K562 (cell line): Measurements from ENCODE around the gene CTIF. TPM values are rescaled to one million over a fixed set of nuclear protein-coding genes. Genes with fewer than 3 reads are reported as not detected.

Experiments used
- EGR1 ChIP-seq: fragments of 450-650 bp; conservative IDR thresholded peaks from 2 replicates; pipeline ENCODE4 v1.6.1; 2017; ENCODE audit warnings: mild to moderate bottlenecking
- FOXK2 ChIP-seq, 2 experiments: fragments of 450-650 bp; IDR thresholded peaks in 1 of 2; conservative IDR thresholded peaks in 1 of 2; 2 replicates each; pipeline ENCODE4 v1.6.1; 2016; ENCODE audit warnings: low read depth in 2 of 2, mild to moderate bottlenecking in 1 of 2
- FOXP4 ChIP-seq: sonication (generic); formaldehyde crosslinking; IDR thresholded peaks from 2 replicates; pipeline ENCODE4 v1.8.0; 2022; ENCODE audit warnings: mild to moderate bottlenecking, missing genetic modification reagents, borderline replicate concordance
- GATA2 ChIP-seq: sonication (generic); formaldehyde crosslinking; IDR thresholded peaks from 2 replicates; pipeline ENCODE4 v1.4.0; 2020; ENCODE audit warnings: mild to moderate bottlenecking, missing genetic modification reagents
- KAT8 ChIP-seq: fragments of 450-650 bp; IDR thresholded peaks from 2 replicates; pipeline ENCODE4 v1.6.1; 2016; ENCODE audit warnings: low read depth, mild to moderate bottlenecking
- L3MBTL2 ChIP-seq: fragments of 450-650 bp; IDR thresholded peaks from 2 replicates; pipeline ENCODE4 v1.6.1; 2016; ENCODE audit warnings: mild to moderate bottlenecking, moderate library complexity
- RBM17 ChIP-seq: fragments of 200-400 bp; formaldehyde crosslinking; IDR thresholded peaks from 2 replicates; pipeline ENCODE4 v1.6.1; 2017; ENCODE audit warnings: low read depth, mild to moderate bottlenecking, low read length, borderline replicate concordance
- SAFB ChIP-seq: fragments of 200-400 bp; formaldehyde crosslinking; IDR thresholded peaks from 2 replicates; pipeline ENCODE4 v1.6.1; 2017; ENCODE audit warnings: low read depth, low read length, borderline replicate concordance
- SREBF2 ChIP-seq: sonication (generic); formaldehyde crosslinking; IDR thresholded peaks from 2 replicates; pipeline ENCODE4 v1.4.0; 2020; ENCODE audit warnings: mild to moderate bottlenecking, missing genetic modification reagents
- TBP ChIP-seq: optimal IDR thresholded peaks from 2 replicates; pipeline ENCODE3; 2011; ENCODE audit warnings: low read depth, low read length, improper control_type of control experiment
- TCF3 ChIP-seq: sonication (generic); formaldehyde crosslinking; IDR thresholded peaks from 2 replicates; pipeline ENCODE4 v1.4.0; 2020; ENCODE audit warnings: mild to moderate bottlenecking, missing genetic modification reagents
- WHSC1 ChIP-seq: IDR thresholded peaks from one replicate; pipeline ENCODE4 v1.6.1; 2012; ENCODE audit warnings: low read length, control low read depth, inconsistent platforms
- YY1 ChIP-seq, 3 experiments: IDR thresholded peaks; 2 replicates each; pipeline ENCODE4 v1.6.1; 2011; ENCODE audit warnings: low read length in 2 of 3, mild to moderate bottlenecking in 2 of 3, moderate library complexity in 2 of 3, borderline replicate concordance in 1 of 3, control low read depth in 1 of 3, low read depth in 1 of 3; ENCODE audit not compliant: insufficient read depth in 3 of 3, insufficient replicate concordance in 2 of 3, control insufficient read depth in 1 of 3, insufficient read length in 1 of 3; ENCODE audit errors: extremely low read depth in 1 of 3
- ZBTB9 ChIP-seq: fragments of 450-650 bp; formaldehyde crosslinking; IDR thresholded peaks from 2 replicates; pipeline ENCODE4 v1.4.0; 2020; ENCODE audit warnings: mild to moderate bottlenecking, moderate library complexity
- ZNF277 ChIP-seq: fragments of 250-450 bp; sonication (Bioruptor Pico); IDR thresholded peaks from 2 replicates; pipeline ENCODE4 v1.8.0; 2022; ENCODE audit warnings: inconsistent platforms, mild to moderate bottlenecking, moderate library complexity, borderline replicate concordance
- ZNF609 ChIP-seq: sonication (generic); formaldehyde crosslinking; IDR thresholded peaks from 2 replicates; pipeline ENCODE4 v1.8.1; 2023; ENCODE audit warnings: missing genetic modification reagents, mild to moderate bottlenecking, borderline replicate concordance
- ZNF655 ChIP-seq: fragments of 250-450 bp; sonication (Bioruptor Pico); IDR thresholded peaks from 2 replicates; pipeline ENCODE4 v1.5.0; 2021
- polyA plus RNA-seq, 8 experiments: library from polyadenylated mRNA; depleted of rRNA in 4 of 8; stranded (reverse) in 5 of 8; unstranded in 3 of 8; fragments of >200 nt; fragmentation: Nextera tagmentation in 2 of 8; fragmentation: Illumina TruSeq in 1 of 8; extraction: Ambion mirVana in 2 of 8; extraction: Trizol in 1 of 8; gene quantifications; 2 replicates each; pipeline versions ENCODE4 v1.2.1 to v1.2.3, GENCODE V29; 2011 to 2014; ENCODE audit warnings: inconsistent platforms in 1 of 8, missing spikeins in 1 of 8
- total RNA-seq, 7 experiments: library from RNA; depleted of rRNA in 6 of 7; stranded (reverse); fragments of >200 nt in 6 of 7; fragmentation: Illumina TruSeq in 2 of 7; extraction: Trizol in 2 of 7; gene quantifications; 2 replicates each; pipeline versions ENCODE4 v1.2.1 to v1.2.3, GENCODE V29; 2011 to 2021; ENCODE audit warnings: low replicate concordance in 1 of 7

The CTIF gene
- total and polyA plus RNA-seq, 9 of the 15 experiments (the other 6 are each of a cell fraction or from before 2014, with no cell fraction given), result 0.17 to 11.5 (median 2.2) TPM

GRCh38 chr18:48797841-48798255 is 259.0 kb downstream of the CTIF start (continued):
- TF ChIP-seq FOXP4 (no peak), L3MBTL2 (peak; percentile 17; the same call in 1 of the 2 replicates), SAFB (no peak), TBP (no peak), GATA2 (CRISPR knock-in tag) (no peak), SREBF2 (CRISPR knock-in tag) (no peak), FOXK2 (conservative IDR thresholded peaks at IDR 0.05 in 1 of 2, IDR thresholded peaks at IDR 0.05 in 1 of 2; ENCODE audit: low read depth in 2 of 2) (no peak), ZNF277 (CRISPR knock-in tag) (no peak), TCF3 (CRISPR knock-in tag) (peak; percentile 28; the same call in 1 of the 2 replicates), ZBTB9 (no peak), YY1 (IDR thresholded peaks at IDR 0.05; ENCODE audit: borderline replicate concordance in 1 of 3, control insufficient read depth in 1 of 3, extremely low read depth in 1 of 3, insufficient read depth in 3 of 3, insufficient read length in 1 of 3, insufficient replicate concordance in 2 of 3, low read depth in 1 of 3, low read length in 2 of 3) (no peak), KAT8 (no peak), ZNF655 (CRISPR knock-in tag) (no peak), EGR1 (0 out of 2 replicates have a peak, but pooled peaks have one; percentile 25), ZNF609 (CRISPR knock-in tag) (no peak), WHSC1 (no peak), RBM17 (no peak)
